Peyer's patch (tissue), 4 donors: ENCODE results near the gene FANCE.

Experiments
- CTCF ChIP-seq, 6 experiments: fragments of 450-650 bp in 4 of 6; fragments of 200-600 bp in 2 of 6; sonication (generic) in 1 of 6; IDR thresholded peaks; one replicate each; pipeline ENCODE4 v1.5.1; 2017 to 2019; ENCODE audit warnings: antibody characterized with exemption in 6 of 6, mild to moderate bottlenecking in 3 of 6, moderate library complexity in 1 of 6
- POLR2A ChIP-seq, 2 donors: fragments of 450-650 bp; IDR thresholded peaks; one replicate each; pipeline ENCODE4 v1.5.1; 2017; ENCODE audit warnings: antibody characterized with exemption in 2 of 2, mild to moderate bottlenecking in 2 of 2, moderate library complexity in 2 of 2

GRCh38 chr6:35484921-35485392, 32.8 kb downstream of the FANCE start:
- TF ChIP-seq CTCF (IDR thresholded peaks at IDR 0.05) (no peak), POLR2A (IDR thresholded peaks at IDR 0.05) (no peak)
